ENCODE data around the gene PPM1M. TPM values are rescaled to one million over a fixed set of nuclear protein-coding genes. Genes with fewer than 3 reads are reported as not detected.

Gene PPM1M
- polyA plus RNA-seq, 4 donors = 1.8 to 9.3 (median 8.3) TPM

DNA sequence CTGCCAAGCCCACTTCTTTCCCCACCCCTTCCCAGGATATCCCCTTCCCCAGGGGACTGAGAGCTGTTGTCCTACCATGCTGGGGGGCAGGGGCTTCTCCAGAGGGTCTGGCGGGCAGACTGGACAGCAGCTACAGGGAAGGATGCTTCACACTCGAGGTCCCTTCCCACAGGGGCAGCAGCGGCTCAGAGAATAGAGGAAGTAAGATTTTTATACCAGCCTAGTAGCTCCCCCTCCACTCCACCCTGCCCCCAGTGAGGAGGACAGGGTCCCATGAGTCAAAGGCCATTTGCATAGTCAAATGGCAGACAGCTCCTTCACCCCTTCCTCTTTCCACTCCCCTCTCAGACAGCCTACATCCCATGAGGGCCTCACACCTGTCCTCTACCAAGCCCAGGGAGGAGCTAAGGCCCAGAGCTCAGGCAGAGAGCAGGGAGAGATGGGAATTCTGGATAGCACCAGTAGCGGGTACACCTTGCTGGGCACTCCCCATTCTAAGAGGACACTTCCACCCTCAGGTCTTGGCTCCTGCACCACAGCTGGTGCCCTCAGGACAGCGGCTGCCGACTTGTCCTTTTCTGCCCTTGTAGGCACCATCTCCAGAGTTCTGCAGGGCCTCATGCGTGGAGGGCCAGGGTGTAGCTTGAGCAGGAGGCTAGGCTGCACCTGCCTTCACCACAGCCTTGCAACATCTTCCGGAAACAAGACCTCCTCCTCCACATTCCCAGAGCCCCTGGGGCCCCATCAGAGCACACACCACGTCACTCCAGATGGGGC is 19.9 kb upstream of the PPM1M start, which contains the start of gene TLR9:
TSS of gene TLR9 (minus strand) at position 194 of the 777 bp plus-strand sequence. CDS start at position 78, 116 bp downstream.
- peaks cover 0 to 2% (median under 1%) of the 10 kb centered on the region in 3 donors for H3K4me1 ChIP-seq (ENCODE audit: control insufficient read depth in 3 of 3, insufficient read depth in 2 of 3, low read depth in 1 of 3, low read length in 2 of 3)
- DNase-seq = peak in 1 of 2 donors; percentile 53
- H3K27me3 ChIP-seq (ENCODE audit: control insufficient read depth in 3 of 3, insufficient read depth in 3 of 3, low read length in 3 of 3) = no peaks in the 10 kb centered on the region
- no peak within 1 kb of the TSS for H3K4me3 ChIP-seq (ENCODE audit: low read depth in 1 of 3, low read length in 3 of 3)
- no peak for FAIRE-seq
- H3K36me3 ChIP-seq (ENCODE audit: control insufficient read depth in 3 of 3, insufficient read depth in 2 of 3, low read depth in 1 of 3, low read length in 3 of 3) = peaks cover 7 to 39% (median 18%) of the 10 kb centered on the region in 3 donors
- no peaks in the 10 kb centered on the region for H3K9me3 ChIP-seq (ENCODE audit: control insufficient read depth in 2 of 2, insufficient read depth in 1 of 2, low read depth in 1 of 2, low read length in 1 of 2)
- H3K27ac ChIP-seq (ENCODE audit: low read depth in 1 of 3, low read length in 2 of 3) = peak within 1 kb of the TSS in 1 of 3 donors; percentile 63
- 65 to 66% (median 66%) methylated on average over 8 to 9 of the region's 9 CpGs for WGBS, 3 donors

DNA sequence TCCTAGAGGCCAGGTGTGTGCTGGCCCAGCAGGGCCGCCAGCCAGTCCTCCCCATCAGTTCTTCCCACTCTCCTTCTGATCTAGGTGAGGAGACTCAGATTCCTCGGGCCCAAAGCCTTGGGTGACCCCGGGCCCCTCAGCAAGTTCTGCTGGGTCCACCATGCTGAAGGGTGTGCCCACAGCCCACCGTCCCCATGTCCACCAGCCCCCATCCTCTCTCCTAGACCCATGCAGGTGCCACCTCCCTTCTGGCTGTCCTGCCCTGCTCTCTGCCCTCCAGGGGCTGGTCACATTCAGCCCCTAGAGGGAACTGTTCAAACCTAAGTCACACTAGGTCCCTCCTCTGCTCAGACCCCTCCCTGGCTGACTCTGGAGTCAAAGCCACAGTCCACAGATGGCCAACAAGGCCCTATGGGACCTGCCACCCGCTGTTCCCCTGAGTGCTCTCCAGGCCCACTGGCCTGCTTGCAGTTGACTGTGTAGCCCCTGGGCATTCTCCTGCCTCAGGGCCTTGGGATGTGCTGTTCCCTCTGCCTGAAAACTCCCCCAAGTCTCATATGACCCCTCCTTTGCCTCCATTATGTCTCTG is 19.2 kb upstream of the PPM1M start:
- WGBS, 3 donors = 74 to 94% (median 75%) methylated on average over 5 of the region's 5 CpGs
- peak overlapping the region in 1 of 3 donors; percentile 63 for H3K27ac ChIP-seq (ENCODE audit: low read depth in 1 of 3, low read length in 2 of 3)
- H3K9me3 ChIP-seq (ENCODE audit: control insufficient read depth in 2 of 2, insufficient read depth in 1 of 2, low read depth in 1 of 2, low read length in 1 of 2) = no peaks in the 10 kb centered on the region

DNA sequence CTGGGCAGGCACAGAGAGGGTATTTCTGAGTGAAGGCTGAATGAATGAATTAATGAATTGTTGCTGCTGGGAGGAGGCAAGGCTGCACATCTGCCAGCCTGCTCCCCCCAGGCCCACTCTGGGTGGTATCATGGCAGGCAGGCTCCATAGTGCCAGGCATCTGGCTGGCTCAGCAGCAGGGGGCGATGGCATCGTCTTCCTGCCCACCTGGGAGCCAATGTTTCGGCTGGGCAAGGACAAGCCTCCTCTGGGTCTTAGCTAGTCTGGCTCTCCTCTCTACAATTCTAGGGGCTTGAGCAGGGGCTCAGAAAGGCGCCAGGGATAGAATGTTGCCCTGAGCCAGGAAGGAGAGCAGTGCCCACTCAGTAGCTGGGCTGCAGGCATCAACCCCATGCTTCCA is 18.4 kb upstream of the PPM1M start:
- Histone ChIP-seq H3K27ac (ENCODE audit: low read depth in 1 of 3, low read length in 2 of 3) (no peak overlapping the region), H3K9me3 (ENCODE audit: control insufficient read depth in 2 of 2, insufficient read depth in 1 of 2, low read depth in 1 of 2, low read length in 1 of 2) (no peaks in the 10 kb centered on the region), H3K27me3 (ENCODE audit: control insufficient read depth in 3 of 3, insufficient read depth in 3 of 3, low read length in 3 of 3) (no peaks in the 10 kb centered on the region), H3K4me1 (ENCODE audit: control insufficient read depth in 3 of 3, insufficient read depth in 2 of 3, low read depth in 1 of 3, low read length in 2 of 3) (no peaks in the 10 kb centered on the region), H3K36me3 (ENCODE audit: control insufficient read depth in 3 of 3, insufficient read depth in 2 of 3, low read depth in 1 of 3, low read length in 3 of 3) (peaks cover 14 to 54% (median 18%) of the 10 kb centered on the region in 3 donors), H3K4me3 (ENCODE audit: low read depth in 1 of 3, low read length in 3 of 3) (no peak overlapping the region)
- WGBS, 3 donors = 87 to 100% (median 96%) methylated on average over 4 of the region's 4 CpGs
- FAIRE-seq (no peak), DNase-seq (no peak)

More for the DNA sequence above, 19.2 kb upstream of the PPM1M start:
- FAIRE-seq = no peak
- Histone ChIP-seq H3K36me3 (ENCODE audit: control insufficient read depth in 3 of 3, insufficient read depth in 2 of 3, low read depth in 1 of 3, low read length in 3 of 3) (peaks cover 14 to 46% (median 18%) of the 10 kb centered on the region in 3 donors), H3K4me1 (ENCODE audit: control insufficient read depth in 3 of 3, insufficient read depth in 2 of 3, low read depth in 1 of 3, low read length in 2 of 3) (no peaks in the 10 kb centered on the region), H3K4me3 (ENCODE audit: low read depth in 1 of 3, low read length in 3 of 3) (no peak overlapping the region), H3K27me3 (ENCODE audit: control insufficient read depth in 3 of 3, insufficient read depth in 3 of 3, low read length in 3 of 3) (no peaks in the 10 kb centered on the region)
- DNase-seq = no peak

DNA sequence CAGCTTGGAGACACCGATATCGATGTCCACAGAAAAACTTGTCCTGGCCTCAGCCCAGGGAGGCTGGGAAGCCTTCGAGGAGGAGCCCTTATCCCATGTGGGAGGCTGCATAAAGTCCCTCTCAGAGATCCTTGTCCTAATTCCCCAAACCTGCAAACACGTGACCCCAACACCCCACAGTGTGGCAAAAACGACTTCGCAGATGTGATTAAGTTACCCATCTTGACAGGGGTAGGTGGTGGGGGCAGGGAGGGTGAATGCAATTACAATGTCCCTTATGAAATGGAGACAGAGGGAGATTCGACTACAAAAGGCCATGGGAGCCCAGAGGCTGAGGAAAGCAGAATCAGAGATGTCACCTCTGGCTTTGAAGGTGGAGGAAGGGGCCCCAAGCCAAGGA is 17.8 kb upstream of the PPM1M start:
- no peak overlapping the region for H3K4me3 ChIP-seq (ENCODE audit: low read depth in 1 of 3, low read length in 3 of 3)
- WGBS, 3 donors = 76 to 91% (median 86%) methylated on average over 7 of the region's 7 CpGs
- no peaks in the 10 kb centered on the region for H3K27me3 ChIP-seq (ENCODE audit: control insufficient read depth in 3 of 3, insufficient read depth in 3 of 3, low read length in 3 of 3)
- peaks cover 14 to 53% (median 18%) of the 10 kb centered on the region in 3 donors for H3K36me3 ChIP-seq (ENCODE audit: control insufficient read depth in 3 of 3, insufficient read depth in 2 of 3, low read depth in 1 of 3, low read length in 3 of 3)
- no peak overlapping the region for H3K27ac ChIP-seq (ENCODE audit: low read depth in 1 of 3, low read length in 2 of 3)
- DNase-seq (no peak), FAIRE-seq (no peak)
- no peaks in the 10 kb centered on the region for H3K4me1 ChIP-seq (ENCODE audit: control insufficient read depth in 3 of 3, insufficient read depth in 2 of 3, low read depth in 1 of 3, low read length in 2 of 3)
- H3K9me3 ChIP-seq (ENCODE audit: control insufficient read depth in 2 of 2, insufficient read depth in 1 of 2, low read depth in 1 of 2, low read length in 1 of 2) = no peaks in the 10 kb centered on the region

DNA sequence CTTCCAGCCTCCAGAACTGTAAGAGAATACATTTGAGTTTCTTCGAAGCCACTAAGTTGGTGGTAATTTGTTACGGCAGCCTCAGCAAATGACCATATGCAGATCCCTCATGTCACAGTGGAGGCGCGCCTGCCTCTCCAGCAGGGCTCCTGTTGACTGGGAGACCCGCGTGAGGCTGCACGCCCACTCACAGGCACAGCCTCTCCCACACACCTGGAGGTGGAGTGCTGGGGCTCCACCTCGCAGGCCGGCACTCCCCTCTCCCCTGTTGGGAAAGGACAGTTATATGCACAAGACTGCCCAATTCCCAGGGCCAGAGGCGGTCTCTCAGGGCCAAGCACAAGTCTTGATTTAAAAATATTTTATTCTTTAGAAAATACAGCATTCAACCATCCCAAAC is 17.3 kb upstream of the PPM1M start:
- 78 to 89% (median 83%) methylated on average over 10 of the region's 10 CpGs for WGBS, 3 donors
- no peaks in the 10 kb centered on the region for H3K4me1 ChIP-seq (ENCODE audit: control insufficient read depth in 3 of 3, insufficient read depth in 2 of 3, low read depth in 1 of 3, low read length in 2 of 3)
- peaks cover 14 to 58% (median 18%) of the 10 kb centered on the region in 3 donors for H3K36me3 ChIP-seq (ENCODE audit: control insufficient read depth in 3 of 3, insufficient read depth in 2 of 3, low read depth in 1 of 3, low read length in 3 of 3)
- H3K27me3 ChIP-seq (ENCODE audit: control insufficient read depth in 3 of 3, insufficient read depth in 3 of 3, low read length in 3 of 3) = no peaks in the 10 kb centered on the region
- no peak overlapping the region for H3K27ac ChIP-seq (ENCODE audit: low read depth in 1 of 3, low read length in 2 of 3)
- no peak overlapping the region for H3K4me3 ChIP-seq (ENCODE audit: low read depth in 1 of 3, low read length in 3 of 3)
- FAIRE-seq (no peak), DNase-seq (no peak)
- no peaks in the 10 kb centered on the region for H3K9me3 ChIP-seq (ENCODE audit: control insufficient read depth in 2 of 2, insufficient read depth in 1 of 2, low read depth in 1 of 2, low read length in 1 of 2)

DNA sequence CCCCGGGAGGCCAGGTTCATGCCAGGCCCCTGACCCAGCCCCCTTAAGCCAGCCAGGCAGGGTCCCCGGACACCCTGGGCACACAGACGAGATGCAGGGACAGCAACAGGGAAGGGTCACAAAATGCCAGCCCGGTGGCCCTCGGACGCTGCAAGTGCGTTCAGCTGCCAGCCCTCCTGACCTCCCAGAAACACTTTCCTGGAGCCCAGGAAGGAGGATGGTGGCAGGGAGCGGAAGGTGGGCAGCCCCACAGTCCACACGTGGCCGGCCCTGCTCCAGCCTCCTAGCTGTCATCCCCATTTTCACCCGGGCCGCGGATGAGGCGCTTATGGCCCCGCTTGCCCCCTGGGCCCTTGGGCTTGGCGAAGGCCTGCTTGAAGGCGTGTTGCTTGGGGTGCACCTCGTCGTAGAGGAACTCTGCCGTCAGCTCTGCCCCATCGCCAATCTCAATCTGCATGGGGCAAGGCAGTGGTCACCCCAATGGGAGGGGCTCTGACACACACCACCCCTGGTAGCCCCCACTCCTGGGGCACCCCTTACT is 16.7 kb upstream of the PPM1M start:
- 91 to 93% (median 93%) methylated on average over 19 to 21 of the region's 21 CpGs for WGBS, 3 donors
- no peaks in the 10 kb centered on the region for H3K4me1 ChIP-seq (ENCODE audit: control insufficient read depth in 3 of 3, insufficient read depth in 2 of 3, low read depth in 1 of 3, low read length in 2 of 3)
- peaks cover 14 to 61% (median 18%) of the 10 kb centered on the region in 3 donors for H3K36me3 ChIP-seq (ENCODE audit: control insufficient read depth in 3 of 3, insufficient read depth in 2 of 3, low read depth in 1 of 3, low read length in 3 of 3)
- no peak overlapping the region for H3K4me3 ChIP-seq (ENCODE audit: low read depth in 1 of 3, low read length in 3 of 3)
- DNase-seq (no peak), FAIRE-seq (no peak)
- no peaks in the 10 kb centered on the region for H3K9me3 ChIP-seq (ENCODE audit: control insufficient read depth in 2 of 2, insufficient read depth in 1 of 2, low read depth in 1 of 2, low read length in 1 of 2)
- H3K27me3 ChIP-seq (ENCODE audit: control insufficient read depth in 3 of 3, insufficient read depth in 3 of 3, low read length in 3 of 3) = no peaks in the 10 kb centered on the region
- H3K27ac ChIP-seq (ENCODE audit: low read depth in 1 of 3, low read length in 2 of 3) = no peak overlapping the region

DNA sequence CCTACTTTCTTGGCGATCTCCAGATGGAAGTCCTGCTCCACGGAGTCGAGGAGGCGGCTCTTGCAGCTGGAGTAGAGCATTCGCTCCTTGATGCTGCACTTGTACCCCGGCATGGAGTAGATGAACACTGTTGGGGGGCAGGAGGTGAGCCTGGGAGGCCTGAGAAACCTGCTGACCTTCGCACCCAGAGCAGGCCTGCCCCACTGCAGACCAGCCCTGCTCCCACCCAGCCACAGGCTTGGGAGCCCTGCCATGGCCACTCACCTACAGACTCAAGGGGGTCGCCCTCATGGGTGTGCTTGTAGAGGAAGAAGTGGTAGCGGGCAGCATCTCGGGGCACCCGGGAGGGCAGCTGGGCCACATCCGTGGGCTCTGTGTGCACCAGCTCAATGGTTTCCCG is 15.9 kb upstream of the PPM1M start:
- H3K4me3 ChIP-seq (ENCODE audit: low read depth in 1 of 3, low read length in 3 of 3) = no peak overlapping the region
- no peaks in the 10 kb centered on the region for H3K27me3 ChIP-seq (ENCODE audit: control insufficient read depth in 3 of 3, insufficient read depth in 3 of 3, low read length in 3 of 3)
- no peaks in the 10 kb centered on the region for H3K9me3 ChIP-seq (ENCODE audit: control insufficient read depth in 2 of 2, insufficient read depth in 1 of 2, low read depth in 1 of 2, low read length in 1 of 2)
- FAIRE-seq (no peak), DNase-seq (no peak)
- no peaks in the 10 kb centered on the region for H3K4me1 ChIP-seq (ENCODE audit: control insufficient read depth in 3 of 3, insufficient read depth in 2 of 3, low read depth in 1 of 3, low read length in 2 of 3)
- H3K27ac ChIP-seq (ENCODE audit: low read depth in 1 of 3, low read length in 2 of 3) = no peak overlapping the region
- 94 to 95% (median 95%) methylated on average over 13 of the region's 13 CpGs for WGBS, 3 donors
- H3K36me3 ChIP-seq (ENCODE audit: control insufficient read depth in 3 of 3, insufficient read depth in 2 of 3, low read depth in 1 of 3, low read length in 3 of 3) = peaks cover 14 to 70% (median 18%) of the 10 kb centered on the region in 3 donors

DNA sequence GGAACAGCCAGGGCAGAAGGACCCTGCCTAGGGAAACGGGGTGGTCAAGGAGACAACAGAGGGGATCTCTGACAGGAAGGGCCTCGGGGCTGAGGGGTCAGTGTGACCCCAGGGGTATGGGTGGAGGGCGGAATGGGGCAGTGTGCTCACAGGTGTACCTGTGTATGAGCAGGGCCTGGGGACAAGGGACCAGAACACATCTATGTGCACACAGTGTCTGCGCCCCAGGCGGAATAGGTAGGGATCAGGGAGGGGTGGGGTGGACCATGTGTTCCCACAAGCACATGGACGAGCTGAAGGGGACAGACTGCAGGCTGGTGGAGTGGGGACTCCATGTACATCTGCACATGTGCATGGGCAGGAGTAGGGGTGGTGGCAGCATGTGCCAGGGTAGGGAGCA is 15.1 kb upstream of the PPM1M start:
- Histone ChIP-seq H3K4me3 (ENCODE audit: low read depth in 1 of 3, low read length in 3 of 3) (no peak overlapping the region), H3K9me3 (ENCODE audit: control insufficient read depth in 2 of 2, insufficient read depth in 1 of 2, low read depth in 1 of 2, low read length in 1 of 2) (no peaks in the 10 kb centered on the region), H3K36me3 (ENCODE audit: control insufficient read depth in 3 of 3, insufficient read depth in 2 of 3, low read depth in 1 of 3, low read length in 3 of 3) (peaks cover 14 to 75% (median 18%) of the 10 kb centered on the region in 3 donors), H3K27me3 (ENCODE audit: control insufficient read depth in 3 of 3, insufficient read depth in 3 of 3, low read length in 3 of 3) (no peaks in the 10 kb centered on the region), H3K27ac (ENCODE audit: low read depth in 1 of 3, low read length in 2 of 3) (no peak overlapping the region), H3K4me1 (ENCODE audit: control insufficient read depth in 3 of 3, insufficient read depth in 2 of 3, low read depth in 1 of 3, low read length in 2 of 3) (no peaks in the 10 kb centered on the region)
- DNase-seq (no peak), FAIRE-seq (no peak)
- WGBS, 3 donors = 93 to 98% (median 96%) methylated on average over 6 of the region's 6 CpGs
